ENCODE measurements around the gene LRRC8B.
"Not testable (repeated sequence)": the region's sequence is repeated elsewhere in the genome, so short reads cannot be mapped to it uniquely, and the experiment has no call there.

The LRRC8B gene

DNA sequence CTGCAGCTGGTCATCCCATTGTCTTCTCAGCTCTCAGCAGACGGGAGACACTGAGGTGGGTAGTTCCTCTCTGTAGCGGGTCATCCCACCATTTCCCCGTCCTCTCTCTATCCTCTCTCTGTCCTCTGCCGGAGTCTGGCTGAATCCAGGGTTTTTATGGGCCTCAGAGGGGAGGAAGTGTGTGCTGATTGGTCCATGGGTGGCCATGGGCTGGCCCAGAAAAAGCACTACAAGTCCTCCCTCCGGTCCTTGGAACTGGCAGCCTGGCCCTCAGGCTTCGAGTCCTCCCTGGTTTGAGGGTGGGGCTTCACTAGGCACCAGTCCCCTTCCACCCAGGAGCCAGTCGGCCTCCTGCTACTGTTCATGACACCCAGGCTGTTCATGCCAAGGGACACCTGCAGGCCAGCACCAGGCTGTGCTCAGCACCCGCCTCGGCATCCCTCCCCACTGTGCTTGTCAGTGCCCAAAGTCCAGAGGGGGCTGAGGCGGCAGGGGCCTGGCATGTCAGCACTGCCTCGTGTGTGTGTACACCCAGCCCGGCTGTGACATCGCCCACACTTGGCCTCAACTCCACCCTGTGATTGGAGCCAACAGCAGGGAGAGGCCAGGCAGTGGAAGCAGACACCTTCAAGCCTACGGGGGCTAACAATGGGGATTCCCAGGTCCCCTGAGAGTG, 85.3 kb downstream of the LRRC8B start:
- no peak for DNase-seq

DNA sequence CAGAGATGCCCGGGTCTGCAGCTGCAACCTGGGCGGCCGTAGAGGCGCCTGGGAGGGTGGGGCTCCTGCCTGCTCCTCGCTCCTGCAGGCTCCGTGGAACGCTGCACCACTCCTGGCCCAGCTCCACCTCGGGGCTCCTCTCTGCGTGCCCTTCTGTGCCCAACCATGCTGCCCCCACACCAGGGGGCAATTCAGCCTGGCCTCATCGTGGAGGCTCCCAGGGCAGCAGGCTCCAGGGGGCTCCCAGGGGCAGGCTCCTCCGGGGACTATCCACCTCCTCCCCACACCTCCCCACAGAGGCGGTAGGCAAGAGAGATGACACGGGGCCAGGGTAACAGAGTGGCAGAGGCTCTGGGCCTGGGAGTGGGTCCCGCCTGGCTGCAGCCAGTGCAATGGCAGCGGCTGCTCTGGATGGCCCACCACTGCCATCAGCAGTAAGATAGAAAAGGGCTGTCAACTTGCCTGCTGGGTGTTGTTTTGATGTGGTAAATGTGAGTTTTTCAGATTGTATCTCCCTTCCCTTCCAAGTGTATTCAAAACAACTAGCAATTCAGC, 85.9 kb downstream of the LRRC8B start:
- no peak for DNase-seq

DNA sequence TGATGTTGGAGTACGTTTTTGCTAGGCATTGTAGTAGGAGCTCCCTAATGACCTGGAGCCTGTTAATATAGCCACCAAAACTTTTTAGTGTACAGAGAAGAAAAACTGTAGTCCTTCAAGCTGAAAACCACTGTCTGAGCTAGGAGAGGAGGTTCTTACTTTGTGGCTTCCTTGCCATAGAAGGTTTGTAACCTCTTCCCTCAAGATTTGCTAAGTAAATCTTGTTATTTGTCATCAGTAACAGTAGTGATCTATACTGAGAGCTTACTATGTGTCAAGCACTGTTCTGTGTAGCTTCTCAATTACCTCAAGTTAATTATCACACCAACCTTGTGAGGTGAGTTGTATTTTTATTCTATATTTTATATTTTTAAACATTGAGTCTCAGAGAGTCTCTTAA, 87.1 kb downstream of the LRRC8B start:
- no peak for DNase-seq

DNA sequence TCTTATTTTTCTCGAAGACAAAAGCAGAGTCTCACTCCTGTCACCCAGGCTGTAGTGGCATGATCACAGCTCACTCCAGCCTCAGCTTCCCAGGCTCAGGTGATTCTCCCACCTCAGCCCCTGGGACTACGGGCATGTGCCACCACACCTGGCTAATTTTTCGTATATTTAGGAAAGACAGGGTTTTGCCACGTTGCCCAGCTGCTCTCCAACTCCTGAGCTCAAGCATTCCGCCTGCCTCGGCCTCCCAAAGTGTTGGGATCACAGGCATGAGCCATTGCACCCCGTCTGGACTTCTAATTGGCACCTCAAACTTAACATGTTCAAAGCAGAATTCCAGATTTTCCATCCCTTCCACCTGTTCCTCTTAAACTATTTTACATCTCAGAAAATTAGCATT, 89.3 kb downstream of the LRRC8B start:
- DNase-seq = no peak

DNA sequence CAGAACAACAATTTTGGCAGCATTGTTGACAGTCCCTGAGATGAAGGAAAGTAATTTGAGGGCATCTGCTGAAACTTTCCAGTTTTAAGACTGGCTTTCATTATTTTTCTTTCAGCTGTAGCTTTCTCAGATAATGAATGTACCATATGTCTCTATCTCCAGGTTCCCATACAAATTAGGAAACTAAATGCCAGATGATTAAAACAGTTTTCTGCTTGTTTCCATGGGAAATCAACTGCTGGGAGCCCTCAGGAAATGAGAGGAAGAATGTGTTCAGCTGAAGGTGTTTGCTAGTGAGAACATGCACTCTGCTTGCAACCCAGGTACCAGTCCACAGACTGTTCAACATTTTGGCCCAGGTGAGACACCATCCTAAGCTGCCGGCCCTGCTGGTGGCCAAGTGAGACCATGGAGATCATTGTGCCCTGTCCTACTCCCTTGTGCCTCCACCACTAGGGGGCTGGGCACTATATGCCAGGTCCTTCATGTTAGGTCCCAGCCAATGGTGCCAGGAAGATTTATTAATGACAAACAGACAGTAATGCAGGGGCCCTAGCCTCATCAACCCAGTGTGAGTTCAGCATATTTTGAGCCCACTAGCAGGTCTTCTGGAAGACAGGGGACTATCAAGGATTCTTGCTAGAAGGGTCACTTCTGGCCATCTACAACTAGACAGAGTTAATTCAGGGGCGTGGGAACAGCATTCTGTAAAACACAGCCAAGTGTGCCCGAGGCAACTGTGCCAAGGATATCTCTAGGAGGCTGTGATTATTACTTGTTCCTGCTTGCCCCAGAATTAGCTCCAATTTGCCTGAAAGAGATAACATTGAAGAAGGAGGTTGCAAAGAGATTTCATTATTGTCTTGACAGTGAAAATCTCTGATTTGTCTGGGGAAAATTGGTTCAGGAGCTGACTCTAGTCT, 91.3 kb downstream of the LRRC8B start:
- peak; percentile 45 to 70 (median 58) for DNase-seq

DNA sequence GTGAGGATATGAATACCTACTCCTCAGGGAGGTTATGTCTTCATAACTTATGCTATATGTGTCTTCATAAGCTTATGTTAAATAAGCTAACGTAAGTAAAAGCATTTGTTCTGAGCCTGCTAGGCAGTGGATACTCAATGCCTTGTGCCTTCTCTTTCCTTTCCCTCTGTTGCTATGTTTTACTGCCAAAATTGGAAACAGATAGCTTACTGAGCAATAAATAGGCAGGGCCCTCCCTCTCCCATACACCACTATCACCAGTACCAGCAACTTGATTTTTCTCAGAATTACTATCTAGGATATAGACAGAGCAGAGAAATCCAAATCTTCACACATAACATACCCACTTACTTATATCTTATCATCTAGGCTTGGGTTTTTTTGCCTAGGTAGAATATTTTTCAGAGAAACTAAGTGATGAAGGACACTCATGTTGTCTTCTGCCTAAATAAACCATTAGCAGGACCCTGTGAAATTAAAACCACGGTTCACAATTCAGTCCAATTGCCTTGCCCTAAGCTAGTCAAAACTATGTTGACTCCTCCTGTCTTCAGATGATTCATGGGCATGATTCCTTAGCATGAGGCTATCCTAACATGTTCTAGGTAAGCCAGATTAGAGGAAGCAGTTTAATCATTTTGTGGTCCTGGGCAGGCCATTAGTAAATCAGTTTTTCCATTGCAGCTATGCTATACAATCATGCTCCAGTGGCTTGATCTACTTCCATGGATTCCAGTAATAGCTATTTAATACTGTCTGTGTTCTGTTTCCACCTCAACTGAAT, 92.4 kb downstream of the LRRC8B start:
- no peak for DNase-seq

DNA sequence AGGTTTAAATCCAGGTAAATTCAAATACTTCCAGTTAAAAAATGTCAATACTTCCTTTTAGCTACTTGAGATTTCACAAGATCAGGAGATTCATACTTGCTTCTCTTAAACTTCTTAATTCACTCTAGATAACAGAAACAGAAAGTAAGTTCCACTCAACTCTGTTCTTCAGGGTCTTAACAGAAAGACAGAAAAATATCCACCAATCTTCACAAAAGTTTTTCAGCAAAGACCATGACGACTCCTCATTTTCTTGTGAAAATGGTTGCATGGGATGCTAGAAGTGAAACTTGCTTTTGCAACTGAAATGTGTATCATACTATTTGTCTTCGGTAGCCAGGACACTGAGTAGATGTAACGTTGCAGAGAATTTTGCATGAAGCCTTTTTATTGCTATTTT, 96.0 kb downstream of the LRRC8B start:
- DNase-seq = peak in 2 of 4 experiments; percentile 10 to 29

DNA sequence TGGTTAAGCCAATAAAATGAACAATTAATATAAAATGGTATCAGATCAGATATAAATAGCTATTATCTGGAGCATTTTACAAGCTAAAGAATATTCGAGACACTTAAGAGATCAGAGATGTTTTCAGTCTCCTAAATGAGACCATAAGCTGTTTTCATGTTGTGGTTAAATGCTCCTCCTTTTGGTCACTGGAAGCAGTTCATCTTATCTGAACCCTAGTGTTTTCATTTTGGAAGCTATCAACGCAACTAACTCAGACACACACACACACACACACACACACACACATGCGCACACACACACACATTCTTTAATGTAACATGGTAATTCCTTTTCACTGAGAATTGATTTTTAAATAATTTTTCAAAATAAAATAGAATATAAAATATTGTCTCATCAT, 98.3 kb downstream of the LRRC8B start:
- no peak for DNase-seq

DNA sequence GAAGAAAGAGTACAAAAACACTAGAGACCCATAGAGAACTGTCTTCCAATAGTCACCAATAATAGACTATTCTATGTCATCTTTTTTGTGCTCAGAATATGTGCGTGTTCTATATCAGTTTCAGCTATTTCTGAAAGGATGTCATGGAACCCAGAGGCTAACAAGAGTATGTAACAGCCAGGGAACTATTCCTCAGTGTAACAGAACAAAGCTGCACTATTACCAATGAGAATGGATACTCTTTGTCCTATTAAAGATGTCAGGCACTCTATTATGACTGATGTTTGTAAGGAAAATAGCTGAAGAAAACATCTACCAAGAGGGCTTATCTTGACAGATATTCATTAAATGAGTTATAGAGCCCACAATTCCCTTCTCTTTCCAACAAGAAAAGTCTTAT, 99.7 kb downstream of the LRRC8B start:
- DNase-seq = no peak

DNA sequence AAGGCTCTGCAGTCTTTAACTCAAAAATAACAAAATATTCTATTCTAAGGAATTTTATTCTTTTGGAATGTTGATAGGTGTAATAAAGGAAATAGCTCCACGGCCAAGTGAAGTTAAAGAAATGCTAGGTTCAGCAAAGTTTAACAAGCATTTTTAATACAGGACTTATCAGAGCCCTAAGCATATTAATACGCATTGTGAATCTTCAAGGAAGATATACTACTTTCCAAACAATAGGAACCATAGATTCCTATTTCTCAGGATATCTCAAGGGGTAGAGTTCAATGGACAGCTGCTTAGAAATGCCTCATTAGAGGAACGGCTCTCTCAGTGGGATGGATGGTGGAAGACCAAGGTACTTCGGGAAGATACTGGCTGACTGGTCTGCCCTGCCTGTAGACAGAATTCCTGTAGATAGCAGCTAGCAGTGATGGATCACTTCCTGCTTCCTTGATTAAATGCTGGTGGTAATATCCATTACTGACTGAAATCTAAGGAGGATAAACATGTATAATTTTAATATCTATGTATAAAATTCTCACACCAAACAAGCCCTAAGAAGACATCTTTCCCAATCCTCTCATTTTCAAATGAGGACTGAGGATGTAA, 100.2 kb downstream of the LRRC8B start:
- no peak for DNase-seq

DNA sequence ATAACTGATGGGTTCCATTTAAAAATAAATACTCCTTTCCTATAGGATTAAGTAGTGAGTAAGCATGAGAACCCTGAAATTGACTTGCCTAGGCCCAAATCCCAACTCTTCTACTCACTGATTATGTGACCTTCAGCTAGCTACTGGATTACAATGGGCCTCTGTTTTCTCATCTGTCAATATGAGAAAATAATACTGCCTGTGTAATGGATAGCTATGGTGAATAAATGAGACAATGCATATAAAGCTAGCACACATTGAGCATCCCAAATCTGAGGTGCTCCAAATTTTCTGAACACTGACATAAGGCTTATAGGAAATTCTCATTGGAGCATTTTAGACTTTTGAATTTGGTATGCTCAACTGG, 103.0 kb downstream of the LRRC8B start:
- no peak for DNase-seq

DNA sequence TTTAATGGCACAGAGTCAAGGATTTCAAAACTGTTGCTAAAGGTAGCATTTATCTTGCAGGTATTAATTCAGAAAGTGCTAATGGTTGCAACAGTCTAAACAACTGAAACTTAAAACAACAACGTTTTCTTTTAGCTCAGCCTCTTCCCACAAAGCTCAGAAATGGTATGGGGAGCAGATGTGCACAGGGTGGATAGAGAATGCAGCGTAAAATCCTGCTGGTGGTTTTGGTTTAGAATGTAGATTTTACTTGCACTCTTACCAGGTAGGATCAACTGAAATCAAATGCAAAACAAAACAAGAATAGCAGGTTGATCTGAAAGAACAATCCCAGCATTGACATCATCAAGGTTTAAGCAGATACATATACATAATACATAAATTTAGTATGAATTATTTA, 104.5 kb downstream of the LRRC8B start:
- DNase-seq = no peak

DNA sequence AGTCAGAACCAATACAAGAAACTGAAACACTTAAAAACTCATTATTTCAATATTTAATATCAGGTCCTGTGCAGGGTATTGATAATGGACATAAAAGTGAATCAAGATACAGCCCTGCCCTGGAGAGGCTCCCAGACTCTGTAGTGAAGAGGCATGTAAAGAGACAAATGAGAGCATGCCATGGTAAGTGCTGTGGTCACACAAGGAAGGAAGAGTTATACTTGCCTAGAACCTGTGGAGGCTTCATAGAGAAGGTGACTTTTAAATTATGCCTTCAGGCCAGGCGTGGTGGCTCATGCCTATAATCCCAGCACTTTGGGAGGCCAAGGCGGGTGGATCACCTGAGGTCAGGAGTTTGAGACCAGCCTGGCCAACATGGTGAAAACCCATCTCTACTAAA, 105.0 kb downstream of the LRRC8B start:
- not testable (repeated sequence) for DNase-seq

DNA sequence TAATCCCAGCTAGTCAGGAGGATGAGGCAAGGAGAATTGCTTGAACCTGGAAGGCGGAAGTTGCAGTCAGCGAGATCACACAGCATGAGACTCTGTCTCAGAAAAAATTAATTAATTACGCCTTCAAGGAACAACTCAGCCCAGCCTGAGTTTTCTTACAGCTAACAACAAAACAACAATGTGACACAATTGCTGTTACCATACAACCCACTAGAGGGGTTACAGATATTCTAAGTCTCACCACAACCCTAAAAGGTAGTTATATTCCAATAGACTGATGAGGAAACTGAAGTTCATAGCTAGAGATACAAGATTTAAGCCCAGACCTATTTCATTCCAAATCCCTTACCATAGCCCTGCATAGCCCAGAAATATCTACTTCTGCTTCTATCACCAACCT, 105.4 kb downstream of the LRRC8B start:
- DNase-seq = no peak

DNA sequence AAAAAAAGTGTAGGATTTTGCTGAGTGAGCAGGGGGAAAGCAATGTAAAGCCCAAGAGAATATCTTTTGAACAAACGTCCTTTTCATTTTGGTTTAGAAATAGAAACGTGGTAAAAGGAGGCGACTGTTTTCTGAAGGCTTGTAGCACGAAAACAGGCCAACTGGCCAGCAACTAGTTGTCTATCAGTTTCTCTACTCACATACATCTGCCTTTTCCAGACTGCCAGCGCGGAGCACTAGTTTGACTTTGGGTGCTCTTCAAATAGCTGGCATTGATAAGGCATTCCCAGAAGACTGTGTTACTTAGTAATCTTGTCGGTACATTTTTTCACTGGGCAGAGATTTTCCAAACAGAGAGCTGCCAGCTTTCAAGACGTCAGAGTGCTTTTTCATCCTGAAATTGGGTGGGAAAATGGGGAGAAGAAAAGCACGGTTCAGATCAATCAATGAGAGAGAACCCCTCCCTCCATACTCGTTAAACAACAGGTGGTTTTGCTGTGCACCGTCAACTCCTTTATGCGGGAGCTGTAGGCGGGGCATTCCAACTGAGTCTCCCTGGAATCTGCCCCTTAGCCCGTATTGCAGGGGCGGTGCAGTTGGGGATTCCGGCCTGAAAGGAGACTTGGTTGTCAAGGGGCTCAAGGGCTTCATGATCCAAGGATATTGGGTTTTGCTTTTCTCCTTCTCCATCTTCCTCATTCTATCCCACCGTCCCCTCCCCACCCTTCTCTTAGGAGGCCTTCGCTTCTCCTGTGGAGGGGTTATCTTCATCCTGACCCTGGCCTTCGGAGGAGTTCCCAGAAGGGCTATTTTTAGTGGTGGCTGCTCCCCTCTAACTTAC, 107.4 kb downstream of the LRRC8B start:
- peak in 1 of 4 experiments; percentile 9 for DNase-seq

DNA sequence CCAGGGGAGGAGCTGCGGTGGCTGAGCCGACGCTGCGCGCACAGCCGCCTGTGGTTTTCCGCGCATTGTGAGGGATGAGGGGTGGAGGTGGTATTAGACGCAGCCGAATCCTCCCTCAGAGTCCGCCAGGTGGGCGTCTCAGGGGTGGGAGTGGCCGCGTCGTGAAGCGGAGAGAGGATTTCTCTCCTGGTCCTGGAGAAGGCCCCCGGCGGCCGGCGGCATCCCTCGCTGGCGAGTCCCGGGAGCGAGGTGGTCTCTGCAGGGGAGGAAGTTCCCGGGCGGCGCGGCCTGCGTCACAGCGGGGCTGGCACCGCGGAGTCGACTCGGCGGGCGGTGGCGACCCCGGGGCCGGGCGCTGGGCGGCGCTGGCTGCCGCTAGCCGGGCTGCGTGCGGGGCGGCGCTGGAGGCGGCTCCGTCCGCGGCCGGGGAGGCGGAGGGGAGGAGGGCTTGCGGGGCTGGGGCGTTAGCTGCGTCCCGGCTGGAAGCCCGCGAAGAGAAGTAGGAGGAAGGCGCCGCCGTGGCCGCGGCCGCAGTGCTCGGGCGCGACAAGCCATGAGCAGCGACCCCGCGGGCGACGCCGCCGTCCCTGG, 108.1 kb downstream of the LRRC8B start, which contains the start of gene LRRC8C:
Gene LRRC8C (plus strand): TSS at position 464 of the 591 bp plus-strand sequence. CDS start 53,354 bp downstream, outside the sequence.
- peak; percentile 88 to 96 (median 93) for DNase-seq

DNA sequence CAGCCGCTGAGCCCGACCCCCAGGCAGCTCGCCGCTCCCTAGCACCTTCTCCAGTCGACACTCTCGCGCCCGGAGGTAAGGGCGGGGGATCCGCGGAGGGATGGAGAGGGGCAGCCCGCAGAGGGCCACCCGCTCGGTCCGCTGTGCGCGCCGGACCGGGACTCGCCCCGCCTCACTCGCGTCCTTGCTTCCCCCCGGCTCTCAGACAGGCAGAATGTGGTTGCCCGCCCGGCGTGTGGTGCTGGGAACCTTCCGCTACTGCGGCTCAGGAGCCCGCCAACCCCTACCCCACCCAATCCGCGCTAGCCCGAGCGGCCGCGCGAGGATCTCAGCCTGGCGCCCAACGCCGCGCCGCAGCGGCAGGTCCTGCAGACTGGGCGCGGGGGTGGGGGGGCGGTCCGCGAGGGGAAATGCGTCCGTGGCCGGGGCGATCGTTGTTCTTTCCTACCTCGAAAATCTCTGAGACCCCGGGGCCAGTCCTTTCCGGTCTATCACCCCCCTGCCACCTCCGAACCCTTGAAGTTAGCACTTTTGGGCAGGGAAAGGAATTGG, 108.7 kb downstream of the LRRC8B start:
- DNase-seq = peak; percentile 52 to 79 (median 70)

DNA sequence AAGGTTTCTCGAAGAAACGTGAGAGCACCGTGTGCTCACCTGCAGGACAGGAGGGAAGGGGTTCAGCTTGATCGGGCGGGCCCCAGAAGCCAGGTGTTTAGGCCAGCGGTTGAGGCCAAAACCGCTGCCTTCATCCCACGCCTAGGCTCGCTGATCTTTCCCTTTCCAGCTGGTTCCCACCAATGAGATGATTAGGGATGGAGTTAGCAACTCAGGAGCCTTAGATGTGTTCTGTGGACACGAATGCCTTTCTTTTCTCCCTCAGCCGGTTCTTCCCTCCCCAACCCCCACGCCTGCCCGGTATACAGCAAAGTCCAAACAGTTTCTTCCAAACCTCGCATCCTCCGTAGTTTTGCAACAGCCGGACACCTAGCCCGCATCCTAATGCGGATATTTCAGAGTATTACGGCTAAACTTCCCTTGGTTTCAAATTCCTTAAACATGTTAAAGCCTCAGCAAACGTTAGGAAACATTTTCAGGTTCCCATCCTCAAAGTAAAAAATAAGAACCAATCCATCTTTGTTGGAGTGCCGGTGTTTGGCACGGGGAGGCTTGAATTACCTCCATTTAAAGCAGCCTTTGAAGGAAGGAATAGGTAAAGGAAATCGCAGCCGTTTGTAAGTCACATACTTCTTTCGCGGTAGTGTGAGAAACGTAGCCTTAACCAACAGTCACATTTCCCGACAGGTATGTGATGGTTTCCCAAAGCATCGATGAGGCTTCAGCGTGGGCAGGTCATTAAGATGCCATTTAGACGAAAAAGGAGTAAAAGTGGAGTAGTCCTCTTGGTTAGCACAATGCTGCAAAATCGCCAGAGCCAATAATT, 109.4 kb downstream of the LRRC8B start:
- peak in 3 of 4 experiments; percentile 10 to 20 (median 16) for DNase-seq
